A549 (cell line): ENCODE results near the gene ADPGK.

Experiments used
- BHLHE40 ChIP-seq: IDR thresholded peaks from 2 replicates; pipeline ENCODE4 v1.6.1; 2012; ENCODE audit warnings: low read depth, low read length, inconsistent platforms
- CBX2 ChIP-seq: fragments of 200-600 bp; sonication (generic); IDR thresholded peaks from 2 replicates; pipeline ENCODE4 v1.6.1; 2016; ENCODE audit warnings: low read depth, mild to moderate bottlenecking, borderline replicate concordance
- CHD4 ChIP-seq: fragments of 200-600 bp; sonication (generic); IDR thresholded peaks from 2 replicates; pipeline ENCODE4 v1.6.1; 2016; ENCODE audit warnings: antibody characterized with exemption, mild to moderate bottlenecking, borderline replicate concordance
- EP300 ChIP-seq, 2 experiments: fragments of >200 bp; sonication (Bioruptor Twin); formaldehyde crosslinking; IDR thresholded peaks; 2 replicates in 1 of 2; 3 replicates in 1 of 2; pipeline ENCODE4 v1.6.1; 2016 to 2017
- ESRRA ChIP-seq: fragments of 150-350 bp; IDR thresholded peaks from 2 replicates; pipeline ENCODE4 v1.6.1; 2014; ENCODE audit warnings: mild to moderate bottlenecking, low read length, borderline replicate concordance
- MAZ ChIP-seq: fragments of 150-350 bp; IDR thresholded peaks from 2 replicates; pipeline ENCODE4 v1.6.1; 2014; ENCODE audit warnings: antibody characterized with exemption, low read depth, low read length, borderline replicate concordance
- POLR2A ChIP-seq: IDR thresholded peaks from 2 replicates; pipeline ENCODE4 v1.6.1; 2012; ENCODE audit warnings: mild to moderate bottlenecking, low read length
- ZFP36 ChIP-seq: fragments of 450-650 bp; IDR thresholded peaks from 2 replicates; pipeline ENCODE4 v1.6.1; 2014; ENCODE audit warnings: borderline replicate concordance; ENCODE audit not compliant: partially characterized antibody
- TF ChIP-seq, protein P1 (sequence below): fragments of 150-350 bp; IDR thresholded peaks from 2 replicates; pipeline ENCODE4 v1.6.1; 2014; ENCODE audit warnings: low read depth, mild to moderate bottlenecking, low read length
- TF ChIP-seq, protein P2 (sequence below): fragments of >200 bp; sonication (Bioruptor Twin); formaldehyde crosslinking; IDR thresholded peaks from 3 replicates; pipeline ENCODE4 v1.5.1; 2016
- TF ChIP-seq, protein P3 (sequence below): fragments of 250-450 bp; sonication (Bioruptor Pico); IDR thresholded peaks from 2 replicates; pipeline ENCODE4 v1.5.0; 2021; ENCODE audit warnings: mild to moderate bottlenecking, moderate library complexity, borderline replicate concordance
- TF ChIP-seq, protein P4 (sequence below): fragments of 200-600 bp; sonication (generic); IDR thresholded peaks from 2 replicates; pipeline ENCODE4 v1.6.1; 2016; ENCODE audit warnings: antibody characterized with exemption, mild to moderate bottlenecking, moderate library complexity
- TF ChIP-seq, protein P5 (sequence below): fragments of 450-650 bp; IDR thresholded peaks from 2 replicates; pipeline ENCODE4 v1.6.1; 2014; ENCODE audit warnings: antibody characterized with exemption
- TF ChIP-seq, protein P6 (sequence below): IDR thresholded peaks from 2 replicates; pipeline ENCODE4 v1.6.1; 2012

DNA sequence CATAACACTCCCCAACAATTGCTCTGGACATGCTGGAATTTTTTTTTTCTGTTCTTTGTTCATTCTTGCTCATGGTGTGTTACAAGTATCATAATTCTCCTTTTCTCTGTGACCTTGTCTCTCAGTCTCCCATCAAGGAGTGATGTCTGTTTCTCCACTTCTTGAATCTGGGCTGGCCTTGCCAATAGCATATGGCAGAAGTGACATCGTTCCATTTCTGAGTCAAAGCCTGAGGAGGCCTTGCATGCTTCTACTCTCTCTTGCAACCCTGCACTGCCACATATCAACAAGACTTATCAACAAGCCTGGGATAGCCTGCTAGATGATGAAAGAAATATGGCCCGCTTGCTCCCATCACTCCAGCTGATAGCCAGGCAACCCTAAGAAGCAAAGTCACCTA, 8.9 kb upstream of the ADPGK start:
- TF ChIP-seq ZFP36 (no peak), POLR2A (no peak), MAZ (no peak), EP300 (IDR thresholded peaks at IDR 0.05) (no peak), BHLHE40 (no peak), CBX2 (no peak), CHD4 (no peak), ESRRA (no peak)
- TF ChIP-seq, protein P1, sequence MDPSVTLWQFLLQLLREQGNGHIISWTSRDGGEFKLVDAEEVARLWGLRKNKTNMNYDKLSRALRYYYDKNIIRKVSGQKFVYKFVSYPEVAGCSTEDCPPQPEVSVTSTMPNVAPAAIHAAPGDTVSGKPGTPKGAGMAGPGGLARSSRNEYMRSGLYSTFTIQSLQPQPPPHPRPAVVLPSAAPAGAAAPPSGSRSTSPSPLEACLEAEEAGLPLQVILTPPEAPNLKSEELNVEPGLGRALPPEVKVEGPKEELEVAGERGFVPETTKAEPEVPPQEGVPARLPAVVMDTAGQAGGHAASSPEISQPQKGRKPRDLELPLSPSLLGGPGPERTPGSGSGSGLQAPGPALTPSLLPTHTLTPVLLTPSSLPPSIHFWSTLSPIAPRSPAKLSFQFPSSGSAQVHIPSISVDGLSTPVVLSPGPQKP: no peak
- TF ChIP-seq, protein P2, sequence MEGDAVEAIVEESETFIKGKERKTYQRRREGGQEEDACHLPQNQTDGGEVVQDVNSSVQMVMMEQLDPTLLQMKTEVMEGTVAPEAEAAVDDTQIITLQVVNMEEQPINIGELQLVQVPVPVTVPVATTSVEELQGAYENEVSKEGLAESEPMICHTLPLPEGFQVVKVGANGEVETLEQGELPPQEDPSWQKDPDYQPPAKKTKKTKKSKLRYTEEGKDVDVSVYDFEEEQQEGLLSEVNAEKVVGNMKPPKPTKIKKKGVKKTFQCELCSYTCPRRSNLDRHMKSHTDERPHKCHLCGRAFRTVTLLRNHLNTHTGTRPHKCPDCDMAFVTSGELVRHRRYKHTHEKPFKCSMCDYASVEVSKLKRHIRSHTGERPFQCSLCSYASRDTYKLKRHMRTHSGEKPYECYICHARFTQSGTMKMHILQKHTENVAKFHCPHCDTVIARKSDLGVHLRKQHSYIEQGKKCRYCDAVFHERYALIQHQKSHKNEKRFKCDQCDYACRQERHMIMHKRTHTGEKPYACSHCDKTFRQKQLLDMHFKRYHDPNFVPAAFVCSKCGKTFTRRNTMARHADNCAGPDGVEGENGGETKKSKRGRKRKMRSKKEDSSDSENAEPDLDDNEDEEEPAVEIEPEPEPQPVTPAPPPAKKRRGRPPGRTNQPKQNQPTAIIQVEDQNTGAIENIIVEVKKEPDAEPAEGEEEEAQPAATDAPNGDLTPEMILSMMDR: no peak
- TF ChIP-seq, protein P3, sequence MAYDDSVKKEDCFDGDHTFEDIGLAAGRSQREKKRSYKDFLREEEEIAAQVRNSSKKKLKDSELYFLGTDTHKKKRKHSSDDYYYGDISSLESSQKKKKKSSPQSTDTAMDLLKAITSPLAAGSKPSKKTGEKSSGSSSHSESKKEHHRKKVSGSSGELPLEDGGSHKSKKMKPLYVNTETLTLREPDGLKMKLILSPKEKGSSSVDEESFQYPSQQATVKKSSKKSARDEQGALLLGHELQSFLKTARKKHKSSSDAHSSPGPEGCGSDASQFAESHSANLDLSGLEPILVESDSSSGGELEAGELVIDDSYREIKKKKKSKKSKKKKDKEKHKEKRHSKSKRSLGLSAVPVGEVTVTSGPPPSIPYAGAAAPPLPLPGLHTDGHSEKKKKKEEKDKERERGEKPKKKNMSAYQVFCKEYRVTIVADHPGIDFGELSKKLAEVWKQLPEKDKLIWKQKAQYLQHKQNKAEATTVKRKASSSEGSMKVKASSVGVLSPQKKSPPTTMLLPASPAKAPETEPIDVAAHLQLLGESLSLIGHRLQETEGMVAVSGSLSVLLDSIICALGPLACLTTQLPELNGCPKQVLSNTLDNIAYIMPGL (CRISPR knock-in tag): no peak
- TF ChIP-seq, protein P4, sequence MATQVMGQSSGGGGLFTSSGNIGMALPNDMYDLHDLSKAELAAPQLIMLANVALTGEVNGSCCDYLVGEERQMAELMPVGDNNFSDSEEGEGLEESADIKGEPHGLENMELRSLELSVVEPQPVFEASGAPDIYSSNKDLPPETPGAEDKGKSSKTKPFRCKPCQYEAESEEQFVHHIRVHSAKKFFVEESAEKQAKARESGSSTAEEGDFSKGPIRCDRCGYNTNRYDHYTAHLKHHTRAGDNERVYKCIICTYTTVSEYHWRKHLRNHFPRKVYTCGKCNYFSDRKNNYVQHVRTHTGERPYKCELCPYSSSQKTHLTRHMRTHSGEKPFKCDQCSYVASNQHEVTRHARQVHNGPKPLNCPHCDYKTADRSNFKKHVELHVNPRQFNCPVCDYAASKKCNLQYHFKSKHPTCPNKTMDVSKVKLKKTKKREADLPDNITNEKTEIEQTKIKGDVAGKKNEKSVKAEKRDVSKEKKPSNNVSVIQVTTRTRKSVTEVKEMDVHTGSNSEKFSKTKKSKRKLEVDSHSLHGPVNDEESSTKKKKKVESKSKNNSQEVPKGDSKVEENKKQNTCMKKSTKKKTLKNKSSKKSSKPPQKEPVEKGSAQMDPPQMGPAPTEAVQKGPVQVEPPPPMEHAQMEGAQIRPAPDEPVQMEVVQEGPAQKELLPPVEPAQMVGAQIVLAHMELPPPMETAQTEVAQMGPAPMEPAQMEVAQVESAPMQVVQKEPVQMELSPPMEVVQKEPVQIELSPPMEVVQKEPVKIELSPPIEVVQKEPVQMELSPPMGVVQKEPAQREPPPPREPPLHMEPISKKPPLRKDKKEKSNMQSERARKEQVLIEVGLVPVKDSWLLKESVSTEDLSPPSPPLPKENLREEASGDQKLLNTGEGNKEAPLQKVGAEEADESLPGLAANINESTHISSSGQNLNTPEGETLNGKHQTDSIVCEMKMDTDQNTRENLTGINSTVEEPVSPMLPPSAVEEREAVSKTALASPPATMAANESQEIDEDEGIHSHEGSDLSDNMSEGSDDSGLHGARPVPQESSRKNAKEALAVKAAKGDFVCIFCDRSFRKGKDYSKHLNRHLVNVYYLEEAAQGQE: no peak
- TF ChIP-seq, protein P5, sequence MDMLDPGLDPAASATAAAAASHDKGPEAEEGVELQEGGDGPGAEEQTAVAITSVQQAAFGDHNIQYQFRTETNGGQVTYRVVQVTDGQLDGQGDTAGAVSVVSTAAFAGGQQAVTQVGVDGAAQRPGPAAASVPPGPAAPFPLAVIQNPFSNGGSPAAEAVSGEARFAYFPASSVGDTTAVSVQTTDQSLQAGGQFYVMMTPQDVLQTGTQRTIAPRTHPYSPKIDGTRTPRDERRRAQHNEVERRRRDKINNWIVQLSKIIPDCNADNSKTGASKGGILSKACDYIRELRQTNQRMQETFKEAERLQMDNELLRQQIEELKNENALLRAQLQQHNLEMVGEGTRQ: no peak
- TF ChIP-seq, protein P6, sequence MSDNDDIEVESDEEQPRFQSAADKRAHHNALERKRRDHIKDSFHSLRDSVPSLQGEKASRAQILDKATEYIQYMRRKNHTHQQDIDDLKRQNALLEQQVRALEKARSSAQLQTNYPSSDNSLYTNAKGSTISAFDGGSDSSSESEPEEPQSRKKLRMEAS: no peak
